Dermis microvascular lymphatic vessel endothelial cell (primary cell): ENCODE results near the gene NRIP2. TPM values are rescaled to one million over a fixed set of nuclear protein-coding genes. Genes with fewer than 3 reads are reported as not detected.

Source experiments
- DNase-seq, 2 donors: peaks; one replicate each; pipeline versions ENCODE4 v3.0.0 to v3.0.0-alpha.2; 2010; ENCODE audit warnings: low read depth in 2 of 2
- total RNA-seq: library from RNA; depleted of rRNA; stranded (reverse); fragments of >200 nt; gene quantifications from 2 replicates; pipeline ENCODE4 v1.2.1, GENCODE V29; 2014

NRIP2 gene
- total RNA-seq, 1 donor from 2014 or later, result 0.13 TPM

DNA sequence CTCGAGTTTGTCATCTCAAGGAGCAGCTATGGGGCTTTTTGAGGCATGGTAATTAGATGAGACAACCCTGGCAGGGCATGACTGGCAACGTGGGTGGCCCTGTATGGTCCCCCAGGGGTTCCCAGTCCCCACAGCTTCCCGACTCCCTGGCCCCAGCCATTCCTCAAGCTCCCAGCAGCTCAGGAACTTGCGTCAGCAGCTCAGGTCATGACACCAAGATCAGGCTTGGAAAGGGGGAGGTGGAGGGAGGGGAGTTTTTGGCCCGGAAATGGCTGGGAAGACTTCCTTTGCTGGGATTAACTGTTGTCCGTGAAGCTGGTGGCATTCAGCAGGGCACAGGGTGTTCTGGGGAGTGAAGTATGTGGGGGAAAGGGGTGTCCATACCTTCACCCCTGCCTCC, 10.4 kb upstream of the NRIP2 start:
- DNase-seq, result peak in 1 of 2 donors; percentile 55

DNA sequence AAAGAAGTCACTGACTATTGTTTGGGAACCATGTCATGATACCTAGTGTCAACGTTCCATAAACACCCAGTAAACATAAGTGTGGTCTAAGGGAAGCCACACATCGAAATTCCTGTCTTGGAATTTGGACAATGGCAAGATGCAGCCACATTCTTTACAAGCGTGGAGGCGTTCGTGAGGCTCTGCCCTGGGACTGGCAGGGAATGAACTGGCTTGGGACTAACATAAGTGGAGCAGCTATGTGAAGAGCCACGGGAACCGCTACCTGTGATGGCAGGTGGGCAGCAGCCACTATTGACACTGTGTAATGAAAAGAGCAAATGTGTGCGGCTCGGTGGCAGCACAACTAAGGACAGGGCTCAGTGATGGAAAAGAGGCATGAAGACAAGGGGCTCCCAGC, 10.0 kb upstream of the NRIP2 start:
- no peak for DNase-seq

DNA sequence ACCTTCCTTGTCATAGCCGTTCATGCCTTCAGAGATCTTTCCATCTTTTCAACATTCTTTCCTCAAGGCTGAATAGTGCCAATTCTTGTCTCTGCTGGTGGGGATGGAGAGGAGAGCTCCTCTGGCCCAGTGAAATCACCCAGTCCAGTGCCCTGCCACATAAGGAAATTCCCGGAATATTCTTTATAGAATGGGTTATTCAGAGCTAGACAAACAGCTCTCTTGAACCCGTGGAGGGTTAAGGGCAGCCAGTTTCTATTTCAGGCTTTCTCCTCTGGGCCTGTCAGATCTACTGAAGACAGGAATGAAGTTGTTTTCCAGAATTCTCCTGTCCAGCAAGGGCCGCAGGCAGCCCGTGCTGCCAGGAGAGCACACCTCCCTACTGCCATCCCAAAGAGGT, 8.1 kb upstream of the NRIP2 start:
- DNase-seq, result no peak

DNA sequence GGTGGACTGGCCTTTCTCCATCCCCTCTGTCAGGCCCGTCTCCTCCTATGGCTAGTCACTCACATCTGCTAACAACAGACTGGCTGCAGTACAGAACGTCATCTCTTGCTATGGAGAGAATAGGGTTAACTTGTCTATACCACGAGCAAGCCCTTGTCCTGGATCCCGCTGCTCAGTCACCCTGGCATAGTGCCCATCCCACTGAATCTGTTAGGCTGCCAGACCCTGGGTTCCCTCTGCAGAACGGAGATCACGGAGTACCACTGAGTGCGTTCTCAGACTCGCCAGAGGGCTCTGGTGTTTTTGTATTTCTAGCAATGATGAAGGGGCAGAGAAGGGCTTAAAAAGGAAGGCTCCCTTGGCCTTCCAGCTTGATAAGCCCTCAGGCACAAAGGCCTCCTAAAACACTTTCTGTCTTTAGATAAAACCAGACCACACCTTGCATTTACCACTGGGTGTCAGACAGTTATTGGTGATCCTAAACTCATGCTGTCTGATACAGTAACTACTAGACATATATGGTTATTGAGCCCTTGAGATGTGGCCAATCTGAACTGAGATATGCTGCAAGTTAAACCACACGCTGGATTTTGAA, 6.3 kb upstream of the NRIP2 start:
- no peak for DNase-seq

DNA sequence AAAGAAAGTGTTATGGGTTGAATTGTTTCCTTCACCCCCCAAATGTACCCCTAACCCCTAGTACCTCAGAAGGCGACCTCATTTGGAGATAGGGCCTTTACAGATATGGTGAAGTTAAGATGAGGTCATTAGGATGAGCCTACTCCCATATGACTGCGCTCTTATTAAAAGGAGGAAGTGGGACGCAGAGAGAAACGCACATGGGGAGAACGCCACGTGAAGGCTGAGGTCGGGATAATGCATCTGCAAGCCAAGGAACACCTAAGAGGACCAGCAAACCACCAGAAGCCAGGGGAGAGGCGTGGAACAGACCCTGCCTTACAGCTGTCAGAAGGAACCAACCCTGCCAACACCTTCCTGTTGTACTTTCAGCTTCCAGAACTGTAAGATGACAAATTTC, 1.7 kb upstream of the NRIP2 start:
- DNase-seq, result no peak

DNA sequence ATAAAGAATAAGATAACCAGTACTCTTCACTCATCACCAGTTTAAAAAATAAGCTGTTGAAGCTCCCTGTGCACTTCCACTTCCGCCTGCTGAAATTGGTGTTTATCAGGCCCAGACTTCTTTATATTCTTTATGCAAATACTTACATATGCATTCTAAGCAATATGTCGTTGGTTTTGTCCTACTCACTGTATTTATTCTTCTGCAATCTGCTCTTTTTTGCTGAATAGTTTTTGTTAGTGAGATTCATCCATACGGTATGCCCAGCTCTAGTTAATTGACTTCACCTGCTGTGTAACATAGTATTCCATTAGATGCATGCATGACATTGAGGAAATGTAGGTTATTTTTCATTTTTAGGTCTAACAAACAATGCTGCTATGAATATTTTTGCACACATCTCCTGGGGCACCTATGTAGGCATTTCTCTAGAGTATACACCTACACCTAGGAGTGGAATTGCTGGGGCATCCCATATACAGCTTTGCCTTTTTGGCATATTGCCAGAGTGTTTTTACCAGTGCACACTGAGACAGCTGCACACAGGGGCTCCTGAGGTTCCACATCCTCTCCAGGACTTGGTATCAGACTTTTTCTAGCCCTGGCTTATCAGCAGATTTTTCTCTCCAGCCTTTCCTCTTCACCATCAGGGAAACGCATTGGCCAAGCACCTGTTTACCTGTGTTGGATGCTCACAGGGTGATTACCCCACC, 1.0 kb upstream of the NRIP2 start:
- no peak for DNase-seq

DNA sequence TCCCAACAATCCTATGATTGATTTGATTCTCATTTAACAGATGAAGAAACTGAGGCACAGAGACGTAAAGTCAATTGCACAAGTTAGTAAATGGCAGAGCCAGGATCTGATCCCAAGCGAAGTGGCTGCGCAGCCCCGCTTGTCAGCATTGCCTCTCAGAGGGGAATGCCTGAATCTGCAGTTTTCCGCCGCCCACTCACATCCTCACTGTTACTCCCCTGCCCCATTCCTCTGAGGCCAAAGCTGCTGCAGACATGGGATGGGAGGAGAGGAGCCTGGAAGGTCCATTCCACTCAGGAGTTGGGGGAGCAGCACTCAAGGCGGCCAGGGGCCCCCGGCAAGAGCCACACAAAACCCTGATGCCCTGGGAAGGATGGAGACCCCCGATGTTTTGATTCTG, 1.0 kb downstream of the NRIP2 start:
- DNase-seq, result no peak

DNA sequence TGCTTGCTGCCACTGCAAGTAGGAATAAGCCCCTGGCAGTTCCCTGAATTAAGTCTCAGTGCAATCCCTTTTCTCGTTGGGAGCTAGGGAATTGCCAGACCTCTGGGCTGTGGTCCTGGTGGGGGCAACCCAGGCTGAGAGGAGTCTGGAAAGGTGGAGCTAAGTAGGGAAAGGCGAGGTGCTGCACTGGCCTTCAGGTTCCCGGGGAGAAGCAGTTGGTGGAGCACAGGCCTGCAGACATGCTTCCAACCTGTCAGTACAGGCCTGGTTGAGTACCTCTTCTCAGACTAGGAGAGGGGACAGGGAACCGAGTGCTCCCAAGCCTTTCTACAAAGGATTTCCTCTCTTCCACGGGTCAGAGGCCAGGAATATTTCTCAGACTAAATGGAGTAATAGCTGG, 1.5 kb downstream of the NRIP2 start:
- DNase-seq, result no peak

DNA sequence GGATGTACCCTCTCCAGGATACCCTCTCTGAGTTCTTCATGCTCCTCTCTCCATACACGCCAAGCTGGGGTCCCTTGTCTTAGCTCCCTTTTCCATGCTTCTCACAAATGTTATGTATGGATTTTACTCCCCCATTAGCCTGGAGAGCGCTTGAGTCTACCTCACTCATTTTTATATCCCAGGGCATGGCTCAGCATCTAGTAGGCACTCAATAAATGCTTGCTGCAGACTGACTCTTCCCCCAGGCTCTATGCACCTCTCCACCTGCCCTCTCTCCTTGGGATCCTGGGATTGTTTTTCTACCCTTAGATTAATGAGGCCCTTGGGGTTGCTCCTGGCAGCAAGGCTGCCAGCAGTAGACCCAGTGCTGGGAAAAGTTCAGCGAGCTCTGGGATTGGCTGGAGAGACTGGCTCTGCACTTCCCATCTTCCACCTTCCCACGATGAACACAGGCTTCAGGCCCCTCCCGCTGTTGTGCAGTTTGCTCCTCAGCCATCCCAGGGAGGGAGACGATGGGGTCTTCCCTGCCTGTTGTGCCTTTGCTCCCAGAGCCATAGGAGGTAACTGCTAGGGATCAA, 2.2 kb downstream of the NRIP2 start:
- no peak for DNase-seq

DNA sequence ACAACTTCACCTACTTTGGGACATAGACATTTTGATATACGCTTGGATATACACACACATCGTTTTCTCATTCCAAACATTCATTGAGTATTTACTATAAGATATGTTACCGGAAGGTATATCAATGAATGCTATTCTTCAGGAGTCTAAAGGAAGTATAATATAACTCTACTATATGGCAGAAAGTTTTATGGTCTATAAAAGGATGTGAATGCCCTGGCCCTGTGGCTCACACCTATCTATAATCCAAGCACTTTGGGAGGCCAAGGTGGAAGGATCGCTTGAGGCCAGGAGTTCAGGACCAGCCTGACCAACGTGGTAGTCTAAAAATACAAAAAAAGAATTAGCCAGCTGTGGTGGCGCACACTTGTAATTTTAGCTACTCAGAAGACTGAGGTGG, 5.6 kb downstream of the NRIP2 start:
- no peak for DNase-seq

DNA sequence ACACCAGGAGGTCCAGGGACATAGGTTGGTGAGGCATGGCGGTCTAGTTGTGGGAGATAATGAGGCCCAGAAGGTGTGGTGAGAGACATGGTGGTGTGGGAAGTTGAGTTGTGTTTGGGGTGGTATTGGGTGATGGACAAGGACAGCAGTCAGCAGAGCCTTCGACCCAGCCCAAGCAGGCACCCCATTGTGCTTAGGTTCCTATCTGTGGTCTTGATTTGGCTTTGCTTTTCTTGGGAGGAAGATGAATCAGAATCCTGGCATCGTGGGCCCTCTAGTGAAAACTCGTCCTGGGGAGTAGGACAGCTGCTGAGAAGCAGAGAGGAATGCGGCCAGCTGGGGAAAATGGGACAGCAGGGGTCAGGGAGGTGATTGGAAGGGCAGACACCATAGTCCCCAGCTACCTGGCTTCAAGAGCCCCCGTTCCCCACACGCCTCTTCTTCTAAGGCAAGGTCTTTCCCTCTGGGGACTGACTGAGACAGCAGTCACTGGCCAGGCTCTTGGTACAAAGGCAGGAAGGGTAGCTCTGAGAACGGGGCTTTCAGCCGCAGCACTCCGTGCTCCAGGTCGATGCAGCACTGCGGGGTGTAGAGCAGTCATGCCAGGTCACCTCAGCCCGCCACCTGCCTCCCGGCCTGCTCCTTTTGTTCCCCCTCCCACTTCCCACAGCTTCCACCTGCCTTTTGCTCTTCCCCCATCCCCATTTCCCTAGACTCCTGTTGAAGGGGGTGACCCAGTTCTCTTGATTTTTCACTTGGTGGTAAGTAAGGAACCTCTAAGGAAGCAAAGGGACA, 7.9 kb downstream of the NRIP2 start:
- no peak for DNase-seq

DNA sequence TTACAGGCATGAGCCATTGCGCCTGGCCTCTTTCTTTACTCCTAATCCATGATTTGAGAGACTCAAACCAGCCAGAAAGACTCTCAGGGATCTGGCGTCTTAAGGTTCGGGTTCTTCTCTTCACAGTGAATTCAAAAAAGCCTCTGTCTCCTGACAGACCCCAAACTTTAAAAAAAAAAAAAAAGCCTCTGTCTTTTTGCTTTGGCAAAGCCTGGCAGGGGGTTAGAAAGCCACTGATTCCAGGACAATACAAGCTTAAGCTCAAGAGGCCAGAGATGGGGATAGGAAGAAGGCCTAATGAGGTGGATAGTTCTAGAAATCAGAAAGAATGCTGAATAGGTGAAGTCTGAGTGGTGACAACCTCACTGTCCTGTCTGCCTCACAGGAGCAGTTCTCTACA, 8.8 kb downstream of the NRIP2 start:
- DNase-seq, result no peak

DNA sequence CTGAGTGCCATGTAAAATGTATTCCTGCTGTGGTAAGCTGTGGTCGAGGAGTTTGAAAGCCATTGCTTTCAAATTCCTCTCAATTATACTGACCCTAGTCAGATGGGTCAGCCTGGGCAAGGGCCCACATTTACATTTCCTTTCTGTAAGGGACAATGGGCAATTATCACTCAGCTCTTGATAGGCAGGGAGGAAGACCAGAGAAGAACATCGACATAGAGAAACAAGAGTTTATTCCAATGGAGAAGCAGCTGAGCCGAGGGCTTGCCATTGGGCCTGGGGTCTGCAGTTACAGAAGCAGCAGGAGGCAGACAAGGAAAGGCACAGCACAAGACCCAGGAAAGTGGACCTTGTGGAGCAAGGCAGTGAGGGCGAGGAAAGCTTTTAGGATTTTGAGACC, 9.7 kb downstream of the NRIP2 start:
- DNase-seq, result no peak

DNA sequence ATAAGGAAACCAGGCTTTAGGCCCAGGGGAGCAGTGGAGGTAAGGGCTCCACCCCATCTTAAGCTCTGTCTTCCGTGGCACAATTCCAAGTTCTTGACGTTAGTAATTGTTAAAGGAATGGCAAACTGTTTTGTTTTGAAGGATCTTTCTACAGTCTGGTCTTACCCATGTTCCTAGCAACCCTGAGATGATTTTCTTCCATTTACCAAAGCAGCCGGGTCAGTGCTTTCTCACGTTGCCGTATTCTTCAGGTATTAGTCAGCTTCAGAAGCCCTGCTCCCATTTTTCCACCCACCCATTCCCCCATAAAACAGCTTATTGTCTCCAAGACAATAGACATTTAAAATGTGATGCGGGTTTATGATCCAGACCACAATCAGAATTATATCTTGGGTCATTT, 10.3 kb downstream of the NRIP2 start:
- no peak for DNase-seq

DNA sequence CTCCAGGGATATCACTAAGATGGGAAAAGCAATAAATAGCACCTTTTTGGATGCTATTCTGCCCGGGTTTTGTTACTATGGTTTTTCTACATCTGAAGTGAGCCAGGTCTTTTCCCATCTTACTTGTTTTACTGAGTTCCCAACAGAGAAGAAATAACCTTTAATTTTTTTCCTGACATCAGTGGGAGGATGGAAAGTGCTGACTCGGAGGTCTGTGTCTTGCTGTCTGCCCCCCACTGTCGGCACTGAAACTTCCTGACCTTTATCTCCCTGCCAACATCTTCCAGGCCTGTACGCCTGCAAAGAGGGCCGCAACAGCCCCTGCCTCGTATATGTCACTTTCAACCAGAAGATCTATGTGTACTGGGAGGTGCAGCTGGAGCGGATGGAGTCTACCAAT, 11.4 kb downstream of the NRIP2 start:
- no peak for DNase-seq

DNA sequence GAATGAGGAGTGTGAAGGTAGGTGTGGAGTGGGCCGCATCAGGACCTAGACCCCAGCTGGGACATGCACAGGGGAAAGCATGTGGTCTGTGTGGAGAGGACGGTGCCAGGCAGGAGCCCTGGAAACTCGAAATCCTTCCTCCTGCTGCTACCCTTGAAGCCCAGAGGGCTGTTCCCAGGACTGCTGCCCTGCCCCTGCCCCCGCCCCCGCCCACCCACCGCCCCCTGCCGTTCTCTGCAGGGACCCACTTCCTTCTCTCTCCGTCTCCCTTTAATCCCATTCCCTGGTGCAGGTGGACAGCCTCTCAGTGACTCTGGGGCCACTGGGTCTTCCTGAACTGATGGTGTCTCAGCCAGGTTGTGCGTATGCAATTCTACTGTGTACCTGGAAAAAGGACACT, 14.4 kb downstream of the NRIP2 start:
- no peak for DNase-seq

DNA sequence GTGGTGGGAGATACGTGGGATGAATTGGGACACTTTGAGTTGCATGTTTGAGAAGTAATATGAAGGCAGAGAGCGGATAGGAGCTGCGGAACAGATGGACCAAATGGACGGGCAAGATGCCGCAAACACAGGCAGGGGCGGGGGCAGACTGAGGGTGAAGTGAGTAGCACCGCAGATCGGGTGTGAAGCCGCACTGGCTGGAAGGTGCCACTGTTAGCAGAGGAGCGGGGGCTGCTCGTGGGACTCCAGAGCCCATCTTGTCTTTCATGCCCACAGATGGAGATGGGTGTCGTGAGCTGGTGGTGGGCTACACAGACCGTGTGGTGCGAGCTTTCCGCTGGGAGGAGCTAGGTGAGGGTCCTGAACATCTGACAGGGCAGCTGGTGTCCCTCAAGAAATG, 15.0 kb downstream of the NRIP2 start:
- no peak for DNase-seq

DNA sequence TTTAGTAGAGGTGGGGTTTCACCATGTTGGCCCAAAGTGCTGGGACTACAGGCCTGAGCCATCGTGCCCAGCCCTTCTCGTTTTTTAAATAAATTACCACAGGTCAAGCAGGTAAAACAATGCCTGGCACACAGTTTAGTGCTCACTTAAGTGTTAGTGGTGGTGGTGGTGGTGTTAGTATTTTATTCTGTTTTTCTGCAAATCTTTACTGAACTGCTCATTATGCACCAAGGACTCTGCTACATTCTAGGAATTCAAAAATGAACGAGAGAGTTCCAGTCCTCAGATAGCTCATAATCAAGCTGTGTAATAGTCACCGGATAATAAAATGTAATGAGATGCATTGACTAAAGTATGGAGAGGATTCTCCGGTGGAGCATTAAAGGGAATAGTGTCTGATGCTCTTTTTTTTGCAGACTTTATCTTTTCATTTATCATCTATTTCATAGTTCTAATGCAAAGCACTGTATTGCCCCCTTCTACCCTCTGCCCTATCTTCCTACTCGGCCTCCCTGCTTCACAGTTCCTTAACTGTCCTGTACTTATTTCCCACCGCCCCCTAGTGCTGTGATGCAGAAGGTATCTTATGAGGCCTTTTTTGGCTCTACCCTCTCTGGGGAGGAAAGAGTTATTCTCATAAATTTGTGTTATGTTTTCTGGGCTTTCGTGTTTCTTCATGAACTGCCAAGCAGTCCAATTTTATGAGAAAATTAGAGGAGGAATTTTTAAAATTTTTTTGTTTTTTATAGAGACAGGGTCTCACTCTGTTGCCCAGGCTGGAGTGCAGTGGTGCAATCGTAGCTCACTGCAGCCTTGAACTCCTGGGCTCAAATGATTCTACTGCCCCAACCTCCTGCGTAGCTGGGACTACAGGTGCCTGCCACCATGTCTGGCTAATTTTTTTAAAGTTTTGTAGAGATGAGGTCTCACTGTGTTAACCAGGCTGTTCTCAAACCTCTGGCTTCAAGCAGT, 21.3 kb downstream of the NRIP2 start:
- peak in 1 of 2 donors; percentile 79 for DNase-seq

DNA sequence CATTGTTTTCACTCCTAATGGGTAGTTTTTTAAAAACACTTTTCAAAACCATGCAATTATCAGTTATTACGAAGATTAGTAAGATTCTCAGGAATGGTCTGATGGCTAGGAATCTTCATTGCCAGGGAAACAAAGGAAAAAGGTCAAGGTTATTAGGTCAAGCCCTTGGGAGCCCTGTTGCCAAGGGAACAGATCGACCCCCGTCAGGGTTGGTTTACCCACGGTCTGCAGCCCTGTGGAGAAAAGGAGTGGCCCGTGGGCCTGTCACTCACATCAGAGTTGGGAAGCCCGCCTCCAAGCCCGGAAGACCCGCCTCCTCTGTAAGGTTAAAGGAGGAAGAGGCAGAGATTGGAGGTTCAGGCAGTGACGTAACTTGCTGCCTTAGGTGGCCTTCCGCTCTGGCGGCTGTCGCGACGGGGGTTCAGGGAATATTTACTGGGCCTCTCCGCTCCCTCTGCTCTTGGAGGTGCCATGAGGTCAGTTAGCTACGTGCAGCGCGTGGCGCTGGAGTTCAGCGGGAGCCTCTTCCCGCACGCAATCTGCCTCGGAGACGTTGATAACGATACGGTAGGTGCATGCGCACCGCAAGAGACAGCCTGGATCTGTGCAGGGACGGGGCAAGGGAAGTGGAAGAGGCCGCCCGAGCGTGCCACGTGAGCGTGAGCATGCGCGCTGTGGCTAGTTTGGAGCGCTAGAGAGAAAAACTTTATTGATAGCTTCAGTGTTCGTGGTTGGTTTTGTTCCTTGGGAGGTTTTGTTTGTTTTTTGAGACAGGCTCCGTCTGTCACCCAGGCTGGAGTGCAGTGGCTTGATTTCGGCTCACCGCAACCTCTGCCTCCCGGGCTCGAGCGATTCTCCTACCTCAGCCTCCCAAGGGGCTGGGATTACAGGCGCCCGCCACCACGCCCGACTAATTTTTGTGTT, 22.3 kb downstream of the NRIP2 start, which contains the start of gene ITFG2:
Gene ITFG2 (plus strand): TSS at position 379 of the 924 bp plus-strand sequence. CDS start 93 bp downstream, at position 472.
- DNase-seq, result peak; percentile 98 to 99

DNA sequence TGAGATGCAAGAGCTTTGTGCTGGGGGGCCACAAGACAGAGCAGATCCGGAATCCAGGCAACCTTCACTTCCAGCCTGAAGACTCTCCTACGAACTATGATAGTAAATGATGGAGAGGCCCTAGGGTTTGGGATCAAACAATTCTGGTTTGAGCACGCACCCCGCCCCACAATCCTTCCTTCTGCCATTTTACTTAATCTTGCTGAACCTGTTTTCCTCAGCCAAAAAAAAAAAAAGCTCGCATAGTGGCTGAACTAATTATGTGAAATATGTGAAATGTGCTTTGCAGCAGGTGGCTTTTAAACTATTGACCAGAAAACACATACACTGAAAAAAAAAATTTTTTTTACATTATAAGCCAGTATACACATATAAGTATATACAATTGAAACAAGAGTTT, 23.0 kb downstream of the NRIP2 start:
- no peak for DNase-seq
